ACHN (cell line): ENCODE data around the gene CHCT1.
"Not testable (repeated sequence)": the region's sequence is repeated elsewhere in the genome, so short reads cannot be mapped to it uniquely, and the experiment has no call there.

Experiments
- DNase-seq: peaks from one replicate; pipeline ENCODE4 v3.0.0-alpha.2; 2015
- in situ Hi-C: cut with HindIII; loops from 2 replicates; pipeline ENCODE4 v1.10.0; 2017; ENCODE audit warnings: low sequenced_read_pairs, low pct_ligation_motif_present, low pct_unique_long_range_greater_than_20kb

Gene CHCT1

GRCh38 chr17:60422162-60422665 is at the start of gene CHCT1:
TSS of gene CHCT1 (plus strand) at chr17:60422489. CDS start at chr17:60422593, 104 bp downstream.
- in situ Hi-C loops: no loop called here
- no peak for DNase-seq

DNA sequence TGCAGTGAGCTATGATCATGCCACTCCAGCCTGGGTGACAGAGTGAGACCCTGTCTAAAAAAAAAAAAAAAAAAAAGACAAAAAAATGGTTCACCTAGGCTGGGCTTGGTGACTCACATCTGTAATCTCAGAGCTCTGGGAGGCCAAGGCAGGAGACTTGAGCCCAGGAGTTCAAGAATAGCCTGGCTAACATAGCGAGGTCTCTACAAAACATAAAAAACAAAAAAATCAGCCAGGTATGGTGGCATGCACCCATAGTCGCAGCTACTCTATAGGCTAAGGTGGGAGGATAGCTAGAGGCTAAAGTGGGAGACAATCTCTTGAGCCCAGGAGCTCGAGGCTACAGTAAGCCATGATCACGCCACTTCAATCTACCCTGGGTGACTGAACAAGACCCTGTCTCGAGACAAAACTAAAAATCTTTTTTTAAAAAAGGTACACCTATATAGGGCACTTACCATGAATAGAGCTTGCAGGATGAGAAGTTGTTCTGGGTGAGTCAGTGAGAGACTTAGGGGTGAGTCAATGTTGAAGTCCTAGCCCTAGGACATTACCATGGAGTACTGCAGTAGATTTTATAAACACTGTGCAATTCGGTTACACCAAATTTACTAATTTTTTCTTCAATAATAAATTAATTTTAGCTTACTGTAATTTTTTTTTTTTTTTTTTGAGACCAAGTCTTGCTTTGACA is 49.4 kb upstream of the CHCT1 start:
- DNase-seq: peak; percentile 58

DNA sequence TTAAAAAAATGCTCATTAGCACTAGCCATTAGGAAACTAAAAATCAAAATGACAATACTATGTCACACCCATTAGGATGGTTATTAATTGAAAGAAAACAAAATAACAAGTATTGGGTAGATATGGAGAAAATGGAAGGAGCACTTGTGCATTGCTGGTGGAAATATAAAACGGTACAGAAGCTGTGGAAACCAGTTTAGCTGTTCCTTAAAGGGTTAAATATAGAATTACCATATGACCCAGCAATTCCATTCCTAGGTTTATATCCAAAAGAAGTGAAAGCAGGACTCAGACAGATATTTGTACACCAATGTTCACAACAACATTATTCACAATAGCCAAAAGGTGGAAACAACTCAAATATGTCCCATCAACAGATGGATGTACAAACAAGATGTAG is 44.1 kb upstream of the CHCT1 start:
- DNase-seq, in situ Hi-C loops: not testable (repeated sequence)

More for the DNA sequence above, 49.4 kb upstream of the CHCT1 start:
- in situ Hi-C loops: no loop called here

- DNase-seq, in situ Hi-C loops: not testable (repeated sequence)
These were observed 42.8 kb upstream of the CHCT1 start for GRCh38 chr17:60379461-60379860.

DNA sequence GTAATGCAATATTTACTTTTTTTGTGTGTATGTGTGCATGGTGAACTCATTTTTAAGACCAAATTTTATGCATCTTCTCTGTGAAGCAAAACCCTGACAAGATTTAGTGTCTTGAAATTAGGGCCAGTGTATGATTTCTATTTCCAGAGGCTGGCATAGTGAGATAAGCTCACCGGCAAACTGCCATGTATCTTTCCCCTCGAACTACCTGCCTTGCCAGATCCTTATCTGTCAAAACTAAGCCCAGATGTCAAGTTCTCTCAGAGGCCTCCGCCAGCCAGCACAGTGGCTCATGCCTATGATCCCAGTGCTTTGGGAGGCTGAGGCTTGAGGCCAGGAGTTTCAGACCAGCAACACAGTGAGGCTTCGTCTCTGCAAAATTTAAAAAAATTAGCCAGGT is 40.3 kb upstream of the CHCT1 start:
- DNase-seq: no peak
- in situ Hi-C loops: no loop called here

- DNase-seq: no peak
- in situ Hi-C loops: no loop called here
These were observed 38.9 kb upstream of the CHCT1 start for GRCh38 chr17:60383379-60383778.

DNA sequence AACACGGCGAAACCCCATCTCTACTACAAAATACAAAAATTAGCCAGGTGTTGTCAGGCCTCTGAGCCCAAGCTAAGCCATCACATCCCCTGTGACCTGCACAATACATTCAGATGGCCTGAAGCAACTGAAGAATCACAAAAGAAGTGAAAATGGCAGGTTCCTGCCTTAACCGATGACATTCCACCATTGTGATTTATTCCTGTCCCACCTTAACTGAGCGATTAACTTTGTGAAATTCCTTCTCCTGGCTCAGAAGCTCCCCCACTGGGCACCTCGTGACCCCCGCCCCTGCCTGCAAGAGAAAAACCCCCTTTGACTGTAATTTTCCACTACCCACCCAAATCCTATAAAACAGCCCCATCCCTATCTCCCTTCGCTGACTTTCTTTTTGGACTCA is 37.4 kb upstream of the CHCT1 start:
- in situ Hi-C loops, DNase-seq: not testable (repeated sequence)

DNA sequence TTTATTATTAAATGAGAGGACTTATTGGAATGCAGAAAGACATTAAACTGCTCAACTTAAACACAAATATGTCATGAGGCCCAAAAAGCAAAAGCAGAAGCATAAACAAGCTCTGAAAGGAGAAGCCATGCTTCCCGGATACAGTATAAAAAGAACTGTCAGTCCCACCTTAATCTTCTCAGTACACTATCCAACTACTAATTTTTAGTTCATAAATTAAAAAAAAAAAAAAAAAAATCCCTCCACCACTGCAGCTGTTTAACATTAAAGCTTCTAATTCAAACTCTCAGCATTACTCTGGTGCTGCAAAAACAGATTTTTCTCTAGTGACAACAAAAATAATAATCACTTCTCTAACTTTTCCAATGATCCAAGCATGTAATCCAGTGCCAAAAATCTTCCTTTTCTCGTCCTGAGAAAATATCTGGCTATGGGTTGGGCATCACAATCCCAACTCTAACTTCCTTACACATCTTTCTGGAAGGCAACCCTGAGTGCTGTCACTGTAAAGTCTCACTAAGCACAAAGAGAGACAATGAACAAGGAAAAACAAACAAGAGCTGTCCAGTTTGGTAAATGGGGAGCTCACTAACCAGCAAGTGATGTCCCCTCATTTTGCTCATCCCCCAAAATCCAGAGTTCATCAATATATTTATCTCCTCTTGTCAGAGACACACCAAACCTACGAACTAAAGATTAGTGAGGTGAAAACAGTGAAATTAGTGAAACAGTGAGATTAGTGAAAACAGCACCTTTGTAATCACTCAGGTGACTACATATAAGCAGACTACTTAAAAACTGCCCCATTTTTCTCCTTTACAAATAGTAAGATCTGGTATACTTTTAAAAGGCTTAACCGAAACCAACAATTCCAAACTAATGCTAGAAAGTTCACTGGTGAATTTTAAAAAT is 35.9 kb upstream of the CHCT1 start:
- in situ Hi-C loops: no loop called here
- no peak for DNase-seq

GRCh38 chr17:60387666-60388065 is 34.6 kb upstream of the CHCT1 start:
- in situ Hi-C loops: no loop called here
- DNase-seq: no peak

DNA sequence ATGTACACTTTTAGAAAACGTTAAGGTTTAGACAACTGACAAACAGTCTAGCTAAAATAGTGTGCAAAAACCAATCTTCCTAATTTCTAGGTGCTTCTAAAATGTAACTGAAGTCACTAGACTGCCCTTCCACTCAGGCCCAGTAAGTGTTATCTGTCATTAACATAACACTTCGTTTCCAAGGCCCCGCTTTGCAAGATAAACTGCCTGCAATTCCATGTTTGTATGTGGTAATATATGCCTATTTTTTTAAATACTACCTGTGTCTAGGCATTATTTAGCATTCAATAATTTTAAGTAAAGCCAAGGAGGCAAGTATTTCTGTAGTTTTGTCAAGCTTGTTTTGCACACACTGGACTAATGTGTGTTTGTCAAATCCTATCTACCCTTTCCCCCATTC is 33.5 kb upstream of the CHCT1 start:
- DNase-seq: no peak
- in situ Hi-C loops: no loop called here

DNA sequence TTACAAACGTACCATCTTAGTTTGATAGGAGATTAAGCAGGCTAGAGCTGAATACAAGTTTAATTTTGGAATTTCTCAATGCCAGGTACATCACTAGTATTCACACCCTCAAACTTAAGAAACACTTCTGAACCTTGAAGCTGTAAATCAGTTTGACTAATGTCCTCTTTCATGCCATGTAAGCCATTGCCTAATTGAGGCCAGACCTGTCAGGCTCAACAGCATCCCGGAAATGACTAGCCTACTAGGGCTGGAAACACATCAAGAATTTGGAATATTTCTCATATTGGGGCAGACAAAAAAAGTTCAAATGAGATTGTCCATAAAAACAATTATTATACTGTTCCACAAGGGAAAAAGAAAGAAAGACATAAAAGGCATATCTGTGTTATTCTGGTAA is 32.1 kb upstream of the CHCT1 start:
- in situ Hi-C loops: no loop called here
- DNase-seq: peak; percentile 32

DNA sequence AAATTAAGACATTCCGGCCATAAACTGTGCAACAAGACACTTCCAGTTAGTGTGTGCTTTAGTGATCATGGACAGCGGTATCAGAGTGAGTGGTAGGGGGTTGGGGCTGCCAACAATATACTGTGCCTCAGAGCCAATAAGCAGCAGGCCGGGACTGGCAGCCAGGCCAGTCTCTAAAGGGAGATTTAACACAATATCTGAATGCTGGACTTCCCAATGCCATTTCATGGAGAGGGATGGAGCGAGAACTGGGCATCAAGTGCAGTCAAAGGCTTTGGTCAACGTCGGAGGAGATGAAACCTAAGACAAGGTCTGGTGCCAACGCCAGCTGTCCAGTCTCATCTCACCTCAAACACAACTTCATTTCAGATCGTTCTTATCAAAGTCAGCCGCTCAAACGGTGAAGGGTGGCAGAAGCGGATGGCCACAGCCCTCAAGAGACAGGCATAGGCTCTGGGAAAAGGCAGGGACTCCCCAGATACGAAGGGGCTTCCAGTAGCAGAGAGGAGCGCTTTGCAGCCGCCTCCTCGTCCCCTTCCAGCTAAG is 31.3 kb upstream of the CHCT1 start:
- in situ Hi-C loops: no loop called here
- DNase-seq: peak; percentile 56

- in situ Hi-C loops: no loop called here
- no peak for DNase-seq
These were observed 30.7 kb upstream of the CHCT1 start for GRCh38 chr17:60391471-60392041.

GRCh38 chr17:60392042-60392844 is 30.0 kb upstream of the CHCT1 start, which contains the start of gene USP32:
TSS of gene USP32 (minus strand) at chr17:60392133. CDS start at chr17:60391939, 194 bp downstream.
- in situ Hi-C loops: no loop called here
- DNase-seq: peak; percentile 99

DNA sequence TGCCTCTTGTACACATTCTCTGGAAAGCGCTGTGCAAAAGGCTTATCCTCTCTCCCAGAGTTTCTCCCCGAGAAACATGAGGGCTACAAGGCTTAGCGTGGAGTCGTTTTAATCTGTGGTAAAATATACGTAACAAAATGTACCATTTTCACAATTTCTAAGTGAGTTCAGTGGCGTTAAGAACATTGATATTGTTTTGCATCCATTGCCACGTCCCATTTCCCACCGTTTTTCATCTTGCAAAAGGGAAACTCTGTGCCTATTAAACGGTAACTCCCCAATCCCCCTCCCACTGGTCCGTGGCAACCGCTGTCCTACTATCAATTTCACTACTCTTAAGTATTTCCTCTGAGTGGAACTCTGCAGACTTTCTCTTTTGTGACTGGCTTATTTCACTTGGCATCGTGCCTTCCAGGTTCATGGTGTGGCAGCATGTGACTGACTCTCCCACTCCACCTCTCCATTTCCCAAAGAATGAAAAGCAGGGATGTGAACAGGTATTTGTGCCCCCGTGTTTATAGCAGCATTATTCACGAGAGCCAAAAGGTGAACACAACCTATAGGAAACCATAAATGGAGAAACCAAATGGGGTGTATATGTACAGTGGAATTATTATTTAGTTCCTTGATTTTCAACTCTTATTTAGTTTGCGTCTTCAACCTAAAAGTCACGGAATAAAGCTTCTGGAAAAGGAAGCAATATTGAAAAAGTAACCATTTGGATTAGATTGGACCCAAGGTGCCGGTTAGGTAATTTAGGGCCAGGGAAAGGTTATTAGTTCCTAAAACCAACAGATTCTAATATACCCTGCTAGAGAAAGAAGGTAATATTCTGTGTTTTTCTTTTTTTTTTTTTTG is 29.2 kb upstream of the CHCT1 start:
- in situ Hi-C loops: no loop called here
- DNase-seq: peak; percentile 64

GRCh38 chr17:60393840-60394723 is 28.2 kb upstream of the CHCT1 start:
- no peak for DNase-seq
- in situ Hi-C loops: no loop called here
